ENCODE results near the gene TMEM245.

GRCh38 chr9:109087795-109088194 lies 32.0 kb downstream of the TMEM245 start:
- TF ChIP-seq CTCF (IDR thresholded peaks at IDR 0.05): no peak
- TF ChIP-seq POLR2A (IDR thresholded peaks at IDR 0.05): no peak
